Muscle layer of duodenum (tissue), 2 donors: Measurements from ENCODE around the gene TRIM24.

Source experiments
- H3K27ac ChIP-seq: one replicate; pipeline ENCODE4 v1.7.0; 2013; ENCODE audit warnings: mild to moderate bottlenecking, low read length
- H3K27me3 ChIP-seq: one replicate; pipeline ENCODE4 v1.7.0; 2013; ENCODE audit warnings: low read depth, mild to moderate bottlenecking, control low read depth, low read length
- H3K36me3 ChIP-seq, 2 donors: one replicate each; pipeline ENCODE4 v1.7.0; 2013; ENCODE audit warnings: low read length in 2 of 2, control low read depth in 1 of 2, mild to moderate bottlenecking in 1 of 2; ENCODE audit not compliant: insufficient read depth in 2 of 2, control insufficient read depth in 1 of 2
- H3K4me1 ChIP-seq, 2 donors: one replicate each; pipeline ENCODE4 v1.7.0; 2013; ENCODE audit warnings: low read length in 2 of 2, mild to moderate bottlenecking in 2 of 2, control low read depth in 1 of 2, moderate library complexity in 1 of 2; ENCODE audit not compliant: insufficient read depth in 2 of 2, control insufficient read depth in 1 of 2
- H3K4me3 ChIP-seq, 2 donors: one replicate each; pipeline ENCODE4 v1.7.0; 2013; ENCODE audit warnings: low read length in 2 of 2, low read depth in 1 of 2, mild to moderate bottlenecking in 1 of 2
- H3K9me3 ChIP-seq, 2 donors: one replicate each; pipeline ENCODE4 v1.7.0; 2013; ENCODE audit warnings: low read length in 2 of 2, control low read depth in 1 of 2, mild to moderate bottlenecking in 1 of 2; ENCODE audit not compliant: control insufficient read depth in 1 of 2
- donor health status: healthy.

TRIM24 gene

DNA sequence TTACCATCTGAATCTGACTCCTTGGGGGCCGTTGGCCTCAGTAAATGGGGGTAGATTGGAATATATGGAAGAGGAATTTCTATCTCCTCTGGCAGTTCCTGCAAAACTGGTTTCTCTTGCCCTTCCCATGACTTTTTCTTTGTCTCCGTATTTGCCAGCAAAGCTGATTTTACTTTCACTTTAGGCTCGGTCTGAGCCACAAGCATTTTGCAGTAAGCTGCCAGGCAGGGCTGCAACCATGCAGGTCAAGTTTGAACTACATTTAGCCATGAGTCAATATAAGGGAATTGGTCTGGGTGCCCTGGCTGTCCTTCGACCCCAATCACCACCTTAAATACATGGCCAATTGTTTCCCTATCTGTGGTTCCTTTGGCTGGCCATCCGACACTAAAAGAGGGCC is 104.3 kb downstream of the TRIM24 start:
- peaks cover 28 to 90% of the 10 kb centered on the region in 2 donors for H3K36me3 ChIP-seq

DNA sequence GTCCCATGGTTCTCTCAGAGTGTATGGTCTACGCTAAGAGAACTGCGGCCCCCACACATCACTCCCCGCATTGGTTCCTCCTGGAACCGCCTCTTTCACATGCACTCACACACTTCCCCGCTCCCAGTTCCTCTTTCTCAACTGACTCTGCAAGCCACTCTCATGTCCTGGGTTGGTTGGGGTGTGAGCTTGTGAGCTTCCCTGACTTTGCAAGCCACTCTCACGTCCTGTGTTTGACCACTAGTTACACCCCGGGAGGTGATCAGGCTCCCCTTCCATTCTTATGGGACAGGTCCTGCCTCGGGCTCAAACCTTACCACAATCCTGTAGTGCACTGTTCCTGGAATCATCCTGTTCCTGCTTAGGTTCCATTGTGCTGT is 105.0 kb downstream of the TRIM24 start:
- Histone ChIP-seq H3K27me3 (no peaks in the 10 kb centered on the region), H3K27ac (no peak overlapping the region), H3K36me3 (peaks cover 21 to 86% of the 10 kb centered on the region in 2 donors), H3K4me3 (peak overlapping the region in 1 of 2 donors; percentile 52), H3K4me1 (no peaks in the 10 kb centered on the region), H3K9me3 (peaks cover 27 to 40% of the 10 kb centered on the region in 2 donors)

More for the DNA sequence above, 104.3 kb downstream of the TRIM24 start:
- Histone ChIP-seq H3K4me3 (peak overlapping the region in 1 of 2 donors; percentile 52), H3K9me3 (peaks cover 27 to 41% of the 10 kb centered on the region in 2 donors), H3K27ac (peak overlapping the region; percentile 43), H3K4me1 (no peaks in the 10 kb centered on the region), H3K27me3 (no peaks in the 10 kb centered on the region)

DNA sequence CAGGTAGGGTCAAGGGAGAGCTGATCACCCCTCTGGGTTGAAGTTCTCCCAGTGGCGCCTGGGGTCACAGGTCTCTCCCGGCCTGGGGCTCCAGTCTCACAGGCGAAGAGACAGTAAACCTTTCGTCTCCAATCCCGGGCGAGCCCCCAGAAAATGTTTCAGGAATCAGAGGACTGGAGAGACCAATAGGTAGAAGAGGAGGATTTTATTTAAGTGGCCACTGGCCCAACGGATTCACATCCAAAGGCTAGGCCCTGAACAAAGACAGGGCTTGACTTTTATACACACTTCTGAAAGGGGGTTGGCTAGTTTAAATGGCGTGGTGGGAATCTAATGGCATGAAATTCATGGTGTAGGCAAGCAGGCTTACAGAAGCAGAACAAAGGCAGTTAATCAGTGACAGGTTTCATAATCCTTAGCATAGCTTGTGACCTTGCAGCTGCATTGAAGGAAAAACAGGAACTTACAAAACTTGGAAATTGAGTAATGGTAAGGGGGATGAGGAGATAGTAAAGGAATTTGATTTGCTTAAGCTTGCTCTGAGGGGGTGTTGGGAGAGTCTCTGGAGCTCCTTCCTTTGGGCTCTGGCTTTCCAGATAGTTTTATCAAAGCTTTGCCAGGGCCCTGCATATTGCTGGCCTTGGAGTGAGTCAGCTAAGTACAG is 105.5 kb downstream of the TRIM24 start:
- Histone ChIP-seq H3K4me1 (no peaks in the 10 kb centered on the region), H3K4me3 (peak overlapping the region in 1 of 2 donors; percentile 52), H3K9me3 (peaks cover 27 to 40% of the 10 kb centered on the region in 2 donors), H3K36me3 (peaks cover 20 to 84% of the 10 kb centered on the region in 2 donors), H3K27ac (no peak overlapping the region), H3K27me3 (no peaks in the 10 kb centered on the region)

DNA sequence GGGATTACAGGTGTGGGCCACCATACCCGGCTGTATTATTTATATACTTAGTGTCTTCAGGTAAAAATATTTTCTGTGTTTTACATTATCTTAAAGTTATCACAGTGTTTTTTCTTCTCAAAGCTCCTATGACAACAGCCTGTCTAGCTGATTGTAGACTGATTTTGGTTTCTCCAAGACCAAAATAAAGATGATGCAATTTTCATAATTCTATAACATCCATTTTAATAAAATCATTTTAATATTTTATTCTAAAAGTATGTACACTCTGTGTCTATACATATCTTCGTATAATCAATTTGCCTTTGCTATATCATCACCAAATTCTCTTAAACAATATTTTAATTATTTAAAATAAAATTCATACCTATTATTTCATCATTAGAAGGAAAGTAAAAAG is 108.6 kb downstream of the TRIM24 start:
- peaks cover 20 to 23% of the 10 kb centered on the region in 2 donors for H3K9me3 ChIP-seq
- H3K4me1 ChIP-seq, result no peaks in the 10 kb centered on the region
- H3K4me3 ChIP-seq, result no peak overlapping the region
- no peak overlapping the region for H3K27ac ChIP-seq
- H3K36me3 ChIP-seq, result peaks cover 15 to 65% of the 10 kb centered on the region in 2 donors
- no peaks in the 10 kb centered on the region for H3K27me3 ChIP-seq

DNA sequence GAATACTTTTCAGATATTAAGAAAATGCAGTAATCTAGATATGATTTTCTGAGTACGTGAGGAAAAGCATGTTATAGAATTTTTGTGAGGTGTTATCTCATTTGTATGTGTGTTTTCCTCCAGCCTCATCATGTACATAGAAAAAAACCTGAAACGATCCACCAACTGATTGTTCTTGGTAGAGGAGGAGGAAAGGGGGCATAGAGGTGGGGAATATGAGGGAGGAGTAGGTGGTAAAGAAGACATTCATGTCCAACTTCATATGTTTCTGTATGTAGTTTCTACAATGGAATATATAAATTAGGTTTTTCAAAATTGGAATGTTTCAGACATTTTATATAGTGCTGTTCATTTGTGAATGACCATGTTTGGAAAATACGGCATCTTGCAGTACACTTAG is 109.4 kb downstream of the TRIM24 start:
- Histone ChIP-seq H3K27ac (no peak overlapping the region), H3K27me3 (no peaks in the 10 kb centered on the region), H3K9me3 (peaks cover 16 to 17% of the 10 kb centered on the region in 2 donors), H3K36me3 (peaks cover 18 to 61% of the 10 kb centered on the region in 2 donors), H3K4me1 (no peaks in the 10 kb centered on the region), H3K4me3 (no peak overlapping the region)

DNA sequence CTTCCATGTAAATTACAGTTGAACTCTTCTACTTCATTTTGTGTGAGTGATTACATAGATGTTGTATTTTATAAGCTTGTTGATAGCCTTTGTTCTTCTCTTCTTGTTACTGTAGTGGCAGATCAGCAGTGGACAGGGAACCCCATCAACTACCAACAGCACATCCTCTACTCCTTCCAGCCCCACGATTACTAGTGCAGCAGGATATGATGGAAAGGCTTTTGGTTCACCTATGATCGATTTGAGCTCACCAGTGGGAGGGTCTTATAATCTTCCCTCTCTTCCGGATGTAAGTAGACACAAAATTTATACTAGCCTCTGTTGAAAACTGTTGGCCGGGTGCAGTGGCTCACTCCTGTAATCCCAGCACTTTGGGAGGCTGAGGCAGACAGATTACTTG is 110.7 kb downstream of the TRIM24 start:
- H3K4me3 ChIP-seq, result no peak overlapping the region
- H3K9me3 ChIP-seq, result peaks cover 3 to 5% of the 10 kb centered on the region in 2 donors
- no peak overlapping the region for H3K27ac ChIP-seq
- H3K4me1 ChIP-seq, result no peaks in the 10 kb centered on the region
- peaks cover 13 to 51% of the 10 kb centered on the region in 2 donors for H3K36me3 ChIP-seq
- no peaks in the 10 kb centered on the region for H3K27me3 ChIP-seq

DNA sequence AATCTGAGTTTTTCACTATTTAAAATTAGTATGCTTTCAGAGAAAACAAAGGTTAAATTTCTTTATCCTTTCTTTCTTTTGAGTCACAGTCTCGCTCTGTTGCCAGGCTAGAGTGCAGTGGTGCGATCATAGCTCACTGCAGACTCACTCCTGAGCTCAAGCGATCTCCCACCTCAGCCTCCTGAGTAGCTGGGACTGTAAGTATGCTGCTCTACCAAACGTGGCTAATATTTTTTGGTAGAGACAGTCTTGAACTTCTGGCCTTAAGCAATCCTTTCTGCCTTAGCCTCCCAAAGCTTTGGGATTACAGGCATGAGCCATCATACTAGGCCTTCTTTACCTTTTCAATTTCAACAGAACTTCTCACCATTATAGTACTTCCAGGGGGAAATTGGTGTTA is 113.7 kb downstream of the TRIM24 start:
- Histone ChIP-seq H3K36me3 (peaks cover 20 to 39% of the 10 kb centered on the region in 2 donors), H3K9me3 (no peaks in the 10 kb centered on the region), H3K4me3 (no peak overlapping the region), H3K27ac (no peak overlapping the region), H3K27me3 (no peaks in the 10 kb centered on the region), H3K4me1 (no peaks in the 10 kb centered on the region)

DNA sequence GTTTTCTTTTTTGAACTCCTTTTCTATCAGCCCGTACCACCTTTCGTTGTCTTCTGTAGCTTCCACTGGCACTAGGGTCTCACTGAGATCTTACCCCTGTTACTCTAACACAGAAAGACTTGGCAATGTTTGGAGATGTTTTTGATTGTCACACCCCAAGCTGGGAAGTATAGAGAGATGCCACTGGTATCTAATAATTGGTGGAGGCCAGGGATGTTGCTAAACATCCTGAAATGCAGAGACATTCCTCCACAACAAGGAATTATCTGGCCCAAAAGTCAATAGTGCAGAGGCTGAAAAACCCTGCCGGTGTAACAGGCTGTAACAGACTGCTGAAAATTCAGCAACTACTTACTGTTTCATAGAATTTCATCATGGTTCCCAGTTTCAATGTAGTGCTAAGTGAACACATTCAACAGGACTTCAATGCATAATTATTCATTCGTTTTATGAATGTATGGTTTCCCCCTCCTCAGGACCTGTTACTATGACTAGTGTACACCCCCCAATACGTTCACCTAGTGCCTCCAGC is 115.9 kb downstream of the TRIM24 start:
- H3K4me3 ChIP-seq, result no peak overlapping the region
- H3K9me3 ChIP-seq, result no peaks in the 10 kb centered on the region
- no peaks in the 10 kb centered on the region for H3K4me1 ChIP-seq
- peaks cover 35 to 46% of the 10 kb centered on the region in 2 donors for H3K36me3 ChIP-seq
- H3K27ac ChIP-seq, result no peak overlapping the region
- H3K27me3 ChIP-seq, result no peaks in the 10 kb centered on the region

DNA sequence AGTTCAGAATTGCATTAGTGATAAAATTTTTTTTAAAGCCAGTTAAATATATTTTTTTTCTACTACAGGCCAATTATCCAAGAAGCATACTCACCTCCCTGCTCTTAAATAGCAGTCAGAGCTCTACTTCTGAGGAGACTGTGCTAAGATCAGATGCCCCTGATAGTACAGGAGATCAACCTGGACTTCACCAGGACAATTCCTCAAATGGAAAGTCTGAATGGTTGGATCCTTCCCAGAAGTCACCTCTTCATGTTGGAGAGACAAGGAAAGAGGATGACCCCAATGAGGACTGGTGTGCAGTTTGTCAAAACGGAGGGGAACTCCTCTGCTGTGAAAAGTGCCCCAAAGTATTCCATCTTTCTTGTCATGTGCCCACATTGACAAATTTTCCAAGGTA is 119.1 kb downstream of the TRIM24 start:
- no peak overlapping the region for H3K4me3 ChIP-seq
- H3K27ac ChIP-seq, result no peak overlapping the region
- peaks cover 42 to 48% of the 10 kb centered on the region in 2 donors for H3K36me3 ChIP-seq
- H3K4me1 ChIP-seq, result no peaks in the 10 kb centered on the region
- no peaks in the 10 kb centered on the region for H3K9me3 ChIP-seq
- H3K27me3 ChIP-seq, result no peaks in the 10 kb centered on the region

DNA sequence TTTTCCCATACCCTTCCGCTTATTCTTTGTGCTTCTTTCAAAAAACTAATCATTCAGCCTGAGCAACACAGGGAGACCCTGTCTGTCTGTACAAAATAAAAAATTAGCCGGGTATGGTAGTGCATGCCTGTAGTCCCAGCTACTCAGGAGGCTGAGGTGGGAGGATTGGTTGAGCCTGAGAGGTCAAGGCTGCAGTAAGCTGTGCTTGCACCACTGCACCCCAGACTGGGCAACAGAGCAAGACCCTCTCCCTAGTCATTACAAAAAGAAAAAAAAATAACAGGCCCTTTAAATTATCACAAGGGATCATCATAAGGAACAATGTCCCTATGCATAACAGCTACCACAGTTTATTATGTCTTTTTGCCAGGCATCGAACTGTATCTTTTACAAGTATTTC is 119.6 kb downstream of the TRIM24 start:
- Histone ChIP-seq H3K27me3 (no peaks in the 10 kb centered on the region), H3K4me3 (no peak overlapping the region), H3K36me3 (peaks cover 41 to 54% of the 10 kb centered on the region in 2 donors), H3K9me3 (no peaks in the 10 kb centered on the region), H3K27ac (no peak overlapping the region), H3K4me1 (no peaks in the 10 kb centered on the region)

DNA sequence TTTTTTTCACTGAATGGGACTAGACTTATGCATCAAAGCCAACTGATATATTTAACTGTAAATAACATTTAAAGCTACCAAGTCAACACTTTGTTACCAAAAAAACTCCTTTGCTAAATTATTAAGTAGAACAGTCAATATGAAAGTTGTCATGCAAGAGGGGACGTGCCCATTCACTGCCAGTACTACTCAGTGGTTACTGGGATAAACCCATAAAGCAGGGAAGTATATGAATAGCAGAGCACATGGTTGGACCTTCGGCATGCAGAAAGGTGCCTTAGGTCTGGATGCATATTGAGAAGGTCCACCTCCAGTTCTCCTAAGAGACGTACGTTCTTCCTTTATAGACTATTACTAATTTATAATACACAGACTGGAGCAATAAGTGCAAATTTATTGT is 121.0 kb downstream of the TRIM24 start:
- Histone ChIP-seq H3K36me3 (peaks cover 48 to 60% of the 10 kb centered on the region in 2 donors), H3K27me3 (no peaks in the 10 kb centered on the region), H3K4me1 (no peaks in the 10 kb centered on the region), H3K27ac (no peak overlapping the region), H3K9me3 (no peaks in the 10 kb centered on the region), H3K4me3 (no peak overlapping the region)

DNA sequence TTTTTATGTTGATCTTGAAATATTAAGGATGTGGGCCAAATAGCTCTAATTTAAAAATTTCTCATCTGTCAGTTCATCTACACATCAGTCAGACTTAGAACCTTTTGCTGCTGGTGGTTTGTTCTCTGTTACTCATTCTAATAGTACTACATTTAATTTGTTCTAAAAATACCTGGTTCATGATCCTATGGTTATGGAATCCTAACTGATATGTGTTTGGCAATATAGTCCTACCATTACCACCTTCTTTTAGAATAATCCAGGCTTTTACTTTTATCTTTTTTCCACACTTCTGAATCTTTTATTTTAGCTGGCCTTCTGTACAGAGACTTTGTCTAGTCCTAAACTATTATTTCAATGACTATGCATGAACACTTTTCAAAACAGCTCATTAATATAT is 124.2 kb downstream of the TRIM24 start:
- Histone ChIP-seq H3K9me3 (no peaks in the 10 kb centered on the region), H3K27me3 (no peaks in the 10 kb centered on the region), H3K27ac (no peak overlapping the region), H3K36me3 (peaks cover 46 to 54% of the 10 kb centered on the region in 2 donors), H3K4me1 (no peaks in the 10 kb centered on the region), H3K4me3 (no peak overlapping the region)
